ENCODE measurements around the gene TREML4. TPM values are rescaled to one million over a fixed set of nuclear protein-coding genes. Genes with fewer than 3 reads are reported as not detected.

TREML4 gene
- total RNA-seq, 1 experiment from 2014 or later: not detected

DNA sequence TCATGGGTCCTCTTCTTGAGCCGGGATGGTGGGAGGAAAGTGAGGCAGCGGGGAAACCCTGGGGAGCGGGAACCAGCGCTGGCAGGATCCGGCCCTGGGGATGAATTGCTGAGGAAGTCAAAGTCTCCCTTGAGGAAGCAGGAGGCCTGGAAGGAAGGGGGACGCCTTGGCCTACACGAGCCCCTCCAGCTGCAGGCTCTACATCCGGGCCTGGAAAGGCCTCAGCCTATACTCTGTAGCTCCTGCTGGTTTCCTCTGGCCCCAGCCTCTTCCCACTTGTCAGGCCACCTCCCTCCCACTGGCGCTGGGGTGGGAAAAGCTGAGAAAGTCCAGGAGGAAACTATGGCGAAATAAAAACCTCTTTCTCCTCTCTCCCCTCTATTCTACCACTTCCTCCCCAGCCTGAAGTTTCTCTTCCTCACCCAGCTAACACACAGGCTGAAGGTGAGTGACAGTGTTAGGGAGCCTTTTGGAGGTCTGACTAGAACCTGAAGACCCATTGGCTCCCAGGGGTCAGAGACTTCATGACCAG is 42.1 kb upstream of the TREML4 start:
- no peaks in the 10 kb centered on the region for H3K79me2 ChIP-seq (ENCODE audit: insufficient read depth, low read length)
- no peak for ATAC-seq
- intact Hi-C loops (cut with micrococcal nuclease): no loop called here
- H3K27ac ChIP-seq (ENCODE audit: low read depth, low read length): no peak overlapping the region
- H3K4me3 ChIP-seq (replicated peaks in 1 of 2; ENCODE audit: low read depth in 1 of 2, low read length in 2 of 2): no peak overlapping the region
- peaks cover 0 to 4% of the 10 kb centered on the region in 2 experiments; a peak in 1 of 4 replicates for H3K4me1 ChIP-seq (ENCODE audit: control insufficient read depth in 1 of 2, insufficient read depth in 2 of 2, low read length in 2 of 2)
- POLR2A ChIA-PET: no interaction called here
- no peak for DNase-seq (ENCODE audit: low read depth, low spot score)
- peaks cover 3 to 8% of the 10 kb centered on the region in 2 experiments; a peak in 2 of 4 replicates for H3K9me3 ChIP-seq (ENCODE audit: control insufficient read depth in 1 of 2, insufficient read depth in 1 of 2, low read depth in 1 of 2, low read length in 2 of 2)
- no peak overlapping the region for H3K4me2 ChIP-seq (ENCODE audit: low read length)
- H3K27me3 ChIP-seq (ENCODE audit: insufficient read depth, low read length): no peaks in the 10 kb centered on the region
- RAD21 ChIA-PET (ENCODE audit: low non-redundant PET in 1 of 2, low total read pairs in 2 of 2, uncharacterized antibody in 2 of 2, unreplicated experiment in 2 of 2): no interaction called here
- no TSS peak for BruUV-seq (replicated peaks)
- no peaks in the 10 kb centered on the region for H3K36me3 ChIP-seq (ENCODE audit: control insufficient read depth in 1 of 2, insufficient read depth in 2 of 2, low read length in 2 of 2)
- no peaks in the 10 kb centered on the region for H4K20me1 ChIP-seq (ENCODE audit: insufficient read depth)
- no peak overlapping the region for H2AFZ ChIP-seq (ENCODE audit: low read depth, low read length, poor library complexity, severe bottlenecking)
- no peak for TF ChIP-seq EZH2phosphoT487 (IDR thresholded peaks at IDR 0.05; ENCODE audit: borderline replicate concordance)
- TF ChIP-seq EGR1 (IDR thresholded peaks at IDR 0.05; ENCODE audit: low read depth): no peak
- TF ChIP-seq SP1 (IDR thresholded peaks at IDR 0.05; ENCODE audit: low read depth): no peak
- TF ChIP-seq ELF1 (IDR thresholded peaks at IDR 0.05; ENCODE audit: borderline replicate concordance, low read depth): no peak
- no peak for TF ChIP-seq SIN3A (IDR thresholded peaks at IDR 0.05; ENCODE audit: low read depth)
- no peak for TF ChIP-seq JUND (IDR thresholded peaks at IDR 0.05)
- no peak for TF ChIP-seq YY1 (IDR thresholded peaks at IDR 0.05; ENCODE audit: extremely low read depth, insufficient replicate concordance, low read depth, low read length)
- TF ChIP-seq, protein P1, sequence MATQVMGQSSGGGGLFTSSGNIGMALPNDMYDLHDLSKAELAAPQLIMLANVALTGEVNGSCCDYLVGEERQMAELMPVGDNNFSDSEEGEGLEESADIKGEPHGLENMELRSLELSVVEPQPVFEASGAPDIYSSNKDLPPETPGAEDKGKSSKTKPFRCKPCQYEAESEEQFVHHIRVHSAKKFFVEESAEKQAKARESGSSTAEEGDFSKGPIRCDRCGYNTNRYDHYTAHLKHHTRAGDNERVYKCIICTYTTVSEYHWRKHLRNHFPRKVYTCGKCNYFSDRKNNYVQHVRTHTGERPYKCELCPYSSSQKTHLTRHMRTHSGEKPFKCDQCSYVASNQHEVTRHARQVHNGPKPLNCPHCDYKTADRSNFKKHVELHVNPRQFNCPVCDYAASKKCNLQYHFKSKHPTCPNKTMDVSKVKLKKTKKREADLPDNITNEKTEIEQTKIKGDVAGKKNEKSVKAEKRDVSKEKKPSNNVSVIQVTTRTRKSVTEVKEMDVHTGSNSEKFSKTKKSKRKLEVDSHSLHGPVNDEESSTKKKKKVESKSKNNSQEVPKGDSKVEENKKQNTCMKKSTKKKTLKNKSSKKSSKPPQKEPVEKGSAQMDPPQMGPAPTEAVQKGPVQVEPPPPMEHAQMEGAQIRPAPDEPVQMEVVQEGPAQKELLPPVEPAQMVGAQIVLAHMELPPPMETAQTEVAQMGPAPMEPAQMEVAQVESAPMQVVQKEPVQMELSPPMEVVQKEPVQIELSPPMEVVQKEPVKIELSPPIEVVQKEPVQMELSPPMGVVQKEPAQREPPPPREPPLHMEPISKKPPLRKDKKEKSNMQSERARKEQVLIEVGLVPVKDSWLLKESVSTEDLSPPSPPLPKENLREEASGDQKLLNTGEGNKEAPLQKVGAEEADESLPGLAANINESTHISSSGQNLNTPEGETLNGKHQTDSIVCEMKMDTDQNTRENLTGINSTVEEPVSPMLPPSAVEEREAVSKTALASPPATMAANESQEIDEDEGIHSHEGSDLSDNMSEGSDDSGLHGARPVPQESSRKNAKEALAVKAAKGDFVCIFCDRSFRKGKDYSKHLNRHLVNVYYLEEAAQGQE (IDR thresholded peaks at IDR 0.05; ENCODE audit: low read depth): no peak
- TF ChIP-seq TCF7L2 (IDR thresholded peaks at IDR 0.05; ENCODE audit: borderline replicate concordance, extremely low read depth, insufficient read depth, insufficient read length): no peak
- TF ChIP-seq EZH2 (IDR thresholded peaks at IDR 0.05): no peak
- no peak for TF ChIP-seq RAD21 (IDR thresholded peaks at IDR 0.05; ENCODE audit: low read depth)
- no peak for TF ChIP-seq MAX (IDR thresholded peaks at IDR 0.05)
- no peak for TF ChIP-seq POLR2AphosphoS5 (IDR thresholded peaks at IDR 0.05; ENCODE audit: low read depth, low read length)
- TF ChIP-seq SRF (IDR thresholded peaks at IDR 0.05; ENCODE audit: low read depth): no peak
- no peak for TF ChIP-seq POLR2A (IDR thresholded peaks at IDR 0.05; ENCODE audit: borderline replicate concordance, extremely low read depth, insufficient read depth, insufficient read length)
- TF ChIP-seq ZFX (IDR thresholded peaks at IDR 0.05): no peak
- TF ChIP-seq, protein P2, sequence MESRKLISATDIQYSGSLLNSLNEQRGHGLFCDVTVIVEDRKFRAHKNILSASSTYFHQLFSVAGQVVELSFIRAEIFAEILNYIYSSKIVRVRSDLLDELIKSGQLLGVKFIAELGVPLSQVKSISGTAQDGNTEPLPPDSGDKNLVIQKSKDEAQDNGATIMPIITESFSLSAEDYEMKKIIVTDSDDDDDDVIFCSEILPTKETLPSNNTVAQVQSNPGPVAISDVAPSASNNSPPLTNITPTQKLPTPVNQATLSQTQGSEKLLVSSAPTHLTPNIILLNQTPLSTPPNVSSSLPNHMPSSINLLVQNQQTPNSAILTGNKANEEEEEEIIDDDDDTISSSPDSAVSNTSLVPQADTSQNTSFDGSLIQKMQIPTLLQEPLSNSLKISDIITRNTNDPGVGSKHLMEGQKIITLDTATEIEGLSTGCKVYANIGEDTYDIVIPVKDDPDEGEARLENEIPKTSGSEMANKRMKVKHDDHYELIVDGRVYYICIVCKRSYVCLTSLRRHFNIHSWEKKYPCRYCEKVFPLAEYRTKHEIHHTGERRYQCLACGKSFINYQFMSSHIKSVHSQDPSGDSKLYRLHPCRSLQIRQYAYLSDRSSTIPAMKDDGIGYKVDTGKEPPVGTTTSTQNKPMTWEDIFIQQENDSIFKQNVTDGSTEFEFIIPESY (IDR thresholded peaks at IDR 0.05; ENCODE audit: extremely low read depth, insufficient replicate concordance, low read length): no peak
- TF ChIP-seq CBX3 (IDR thresholded peaks at IDR 0.05; ENCODE audit: low read depth): no peak
- CTCF ChIA-PET: no interaction called here
- H3K9ac ChIP-seq (ENCODE audit: low read length): no peak overlapping the region
- no peaks in the 10 kb centered on the region for H3K9me2 ChIP-seq (ENCODE audit: insufficient read depth)
